ENCODE data around the gene MPHOSPH10. TPM values are rescaled to one million over a fixed set of nuclear protein-coding genes. Genes with fewer than 3 reads are reported as not detected.

The MPHOSPH10 gene
- total and polyA plus RNA-seq, 2 of the 13 experiments (the other 11 are each of a cell fraction or from before 2014, with no cell fraction given) = 37.8 to 137 TPM

DNA sequence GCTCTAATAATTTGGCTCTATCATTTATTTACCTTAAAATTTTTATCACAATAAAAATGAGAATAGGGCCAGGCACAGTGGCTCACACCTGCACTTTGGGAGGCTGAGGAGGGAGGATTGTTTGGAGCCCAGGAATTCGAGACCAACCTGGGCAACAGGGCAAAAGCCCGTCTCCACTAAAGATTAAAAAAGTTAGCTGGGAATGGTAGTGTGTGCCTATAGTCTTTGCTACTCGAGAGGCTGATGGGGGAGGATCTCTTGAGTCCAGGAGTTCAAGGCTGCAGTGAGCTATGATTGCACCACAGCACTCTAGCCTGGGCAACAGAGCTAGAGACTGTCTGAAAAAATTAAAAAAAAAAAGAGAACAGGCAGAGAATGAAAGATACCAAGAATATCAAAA, 5.7 kb downstream of the MPHOSPH10 start (continued):
- peak; percentile 81 for TF ChIP-seq ZMYM4 (CRISPR knock-in tag; IDR thresholded peaks at IDR 0.05)
- TF ChIP-seq ZNF713 (CRISPR knock-in tag; IDR thresholded peaks at IDR 0.05) = no peak
- TF ChIP-seq, protein P1, sequence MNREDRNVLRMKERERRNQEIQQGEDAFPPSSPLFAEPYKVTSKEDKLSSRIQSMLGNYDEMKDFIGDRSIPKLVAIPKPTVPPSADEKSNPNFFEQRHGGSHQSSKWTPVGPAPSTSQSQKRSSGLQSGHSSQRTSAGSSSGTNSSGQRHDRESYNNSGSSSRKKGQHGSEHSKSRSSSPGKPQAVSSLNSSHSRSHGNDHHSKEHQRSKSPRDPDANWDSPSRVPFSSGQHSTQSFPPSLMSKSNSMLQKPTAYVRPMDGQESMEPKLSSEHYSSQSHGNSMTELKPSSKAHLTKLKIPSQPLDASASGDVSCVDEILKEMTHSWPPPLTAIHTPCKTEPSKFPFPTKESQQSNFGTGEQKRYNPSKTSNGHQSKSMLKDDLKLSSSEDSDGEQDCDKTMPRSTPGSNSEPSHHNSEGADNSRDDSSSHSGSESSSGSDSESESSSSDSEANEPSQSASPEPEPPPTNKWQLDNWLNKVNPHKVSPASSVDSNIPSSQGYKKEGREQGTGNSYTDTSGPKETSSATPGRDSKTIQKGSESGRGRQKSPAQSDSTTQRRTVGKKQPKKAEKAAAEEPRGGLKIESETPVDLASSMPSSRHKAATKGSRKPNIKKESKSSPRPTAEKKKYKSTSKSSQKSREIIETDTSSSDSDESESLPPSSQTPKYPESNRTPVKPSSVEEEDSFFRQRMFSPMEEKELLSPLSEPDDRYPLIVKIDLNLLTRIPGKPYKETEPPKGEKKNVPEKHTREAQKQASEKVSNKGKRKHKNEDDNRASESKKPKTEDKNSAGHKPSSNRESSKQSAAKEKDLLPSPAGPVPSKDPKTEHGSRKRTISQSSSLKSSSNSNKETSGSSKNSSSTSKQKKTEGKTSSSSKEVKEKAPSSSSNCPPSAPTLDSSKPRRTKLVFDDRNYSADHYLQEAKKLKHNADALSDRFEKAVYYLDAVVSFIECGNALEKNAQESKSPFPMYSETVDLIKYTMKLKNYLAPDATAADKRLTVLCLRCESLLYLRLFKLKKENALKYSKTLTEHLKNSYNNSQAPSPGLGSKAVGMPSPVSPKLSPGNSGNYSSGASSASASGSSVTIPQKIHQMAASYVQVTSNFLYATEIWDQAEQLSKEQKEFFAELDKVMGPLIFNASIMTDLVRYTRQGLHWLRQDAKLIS (CRISPR knock-in tag; IDR thresholded peaks at IDR 0.05) = no peak
- 0 out of 2 replicates have a peak, but pooled peaks have one; percentile 22 for TF ChIP-seq IRF2 (CRISPR knock-in tag; IDR thresholded peaks at IDR 0.05)
- TF ChIP-seq CBX1 (IDR thresholded peaks at IDR 0.05; ENCODE audit: low read depth) = no peak
- no peak for TF ChIP-seq ZNF644 (CRISPR knock-in tag; IDR thresholded peaks at IDR 0.05; ENCODE audit: low read depth)
- TF ChIP-seq, protein P2, sequence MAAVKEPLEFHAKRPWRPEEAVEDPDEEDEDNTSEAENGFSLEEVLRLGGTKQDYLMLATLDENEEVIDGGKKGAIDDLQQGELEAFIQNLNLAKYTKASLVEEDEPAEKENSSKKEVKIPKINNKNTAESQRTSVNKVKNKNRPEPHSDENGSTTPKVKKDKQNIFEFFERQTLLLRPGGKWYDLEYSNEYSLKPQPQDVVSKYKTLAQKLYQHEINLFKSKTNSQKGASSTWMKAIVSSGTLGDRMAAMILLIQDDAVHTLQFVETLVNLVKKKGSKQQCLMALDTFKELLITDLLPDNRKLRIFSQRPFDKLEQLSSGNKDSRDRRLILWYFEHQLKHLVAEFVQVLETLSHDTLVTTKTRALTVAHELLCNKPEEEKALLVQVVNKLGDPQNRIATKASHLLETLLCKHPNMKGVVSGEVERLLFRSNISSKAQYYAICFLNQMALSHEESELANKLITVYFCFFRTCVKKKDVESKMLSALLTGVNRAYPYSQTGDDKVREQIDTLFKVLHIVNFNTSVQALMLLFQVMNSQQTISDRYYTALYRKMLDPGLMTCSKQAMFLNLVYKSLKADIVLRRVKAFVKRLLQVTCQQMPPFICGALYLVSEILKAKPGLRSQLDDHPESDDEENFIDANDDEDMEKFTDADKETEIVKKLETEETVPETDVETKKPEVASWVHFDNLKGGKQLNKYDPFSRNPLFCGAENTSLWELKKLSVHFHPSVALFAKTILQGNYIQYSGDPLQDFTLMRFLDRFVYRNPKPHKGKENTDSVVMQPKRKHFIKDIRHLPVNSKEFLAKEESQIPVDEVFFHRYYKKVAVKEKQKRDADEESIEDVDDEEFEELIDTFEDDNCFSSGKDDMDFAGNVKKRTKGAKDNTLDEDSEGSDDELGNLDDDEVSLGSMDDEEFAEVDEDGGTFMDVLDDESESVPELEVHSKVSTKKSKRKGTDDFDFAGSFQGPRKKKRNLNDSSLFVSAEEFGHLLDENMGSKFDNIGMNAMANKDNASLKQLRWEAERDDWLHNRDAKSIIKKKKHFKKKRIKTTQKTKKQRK (IDR thresholded peaks at IDR 0.05; ENCODE audit: low read length) = no peak
- TF ChIP-seq ZNF761 (CRISPR knock-in tag; conservative IDR thresholded peaks at IDR 0.05) = no peak
- no peak for TF ChIP-seq SMAD9 (CRISPR knock-in tag; IDR thresholded peaks at IDR 0.05)
- TF ChIP-seq PHF21A (CRISPR knock-in tag; IDR thresholded peaks at IDR 0.05) = peak; percentile 46; the same call in 1 of the 2 replicates
- peak; percentile 42 for TF ChIP-seq ASH2L (IDR thresholded peaks at IDR 0.05; ENCODE audit: insufficient read length, low read depth, low read length)
- TF ChIP-seq ISL2 (CRISPR knock-in tag; IDR thresholded peaks at IDR 0.05) = peak; percentile 22; the same call in 1 of the 2 replicates
- TF ChIP-seq TAF15 (IDR thresholded peaks at IDR 0.05; ENCODE audit: low read depth, low read length, poor library complexity, severe bottlenecking) = no peak
- TF ChIP-seq MLLT10 (CRISPR knock-in tag; IDR thresholded peaks at IDR 0.05) = no peak
- 0 out of 2 replicates have a peak, but pooled peaks have one; percentile 28 for TF ChIP-seq MED13 (CRISPR knock-in tag; IDR thresholded peaks at IDR 0.05)
- TF ChIP-seq HDAC1 (CRISPR knock-in tag; IDR thresholded peaks at IDR 0.05) = 0 out of 2 replicates have a peak, but pooled peaks have one; percentile 40
- peak in 1 of 2 experiments; percentile 43; a peak in 1 of 4 replicates for TF ChIP-seq NR2F1 (CRISPR knock-in tag; IDR thresholded peaks at IDR 0.05)
- TF ChIP-seq, protein P3, sequence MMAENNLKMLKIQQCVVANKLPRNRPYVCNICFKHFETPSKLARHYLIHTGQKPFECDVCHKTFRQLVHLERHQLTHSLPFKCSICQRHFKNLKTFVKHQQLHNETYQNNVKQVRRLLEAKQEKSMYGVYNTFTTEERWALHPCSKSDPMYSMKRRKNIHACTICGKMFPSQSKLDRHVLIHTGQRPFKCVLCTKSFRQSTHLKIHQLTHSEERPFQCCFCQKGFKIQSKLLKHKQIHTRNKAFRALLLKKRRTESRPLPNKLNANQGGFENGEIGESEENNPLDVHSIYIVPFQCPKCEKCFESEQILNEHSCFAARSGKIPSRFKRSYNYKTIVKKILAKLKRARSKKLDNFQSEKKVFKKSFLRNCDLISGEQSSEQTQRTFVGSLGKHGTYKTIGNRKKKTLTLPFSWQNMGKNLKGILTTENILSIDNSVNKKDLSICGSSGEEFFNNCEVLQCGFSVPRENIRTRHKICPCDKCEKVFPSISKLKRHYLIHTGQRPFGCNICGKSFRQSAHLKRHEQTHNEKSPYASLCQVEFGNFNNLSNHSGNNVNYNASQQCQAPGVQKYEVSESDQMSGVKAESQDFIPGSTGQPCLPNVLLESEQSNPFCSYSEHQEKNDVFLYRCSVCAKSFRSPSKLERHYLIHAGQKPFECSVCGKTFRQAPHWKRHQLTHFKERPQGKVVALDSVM (CRISPR knock-in tag; IDR thresholded peaks at IDR 0.05) = peak; percentile 100
- TF ChIP-seq HNF4G (IDR thresholded peaks at IDR 0.05; ENCODE audit: borderline replicate concordance, low read depth, low read length) = peak; percentile 69
- TF ChIP-seq HNF4G (CRISPR knock-in tag; IDR thresholded peaks at IDR 0.05; ENCODE audit: borderline replicate concordance, low read depth) = no peak
